Right renal cortex interstitium (tissue), 3 donors: Measurements from ENCODE around the gene PPP1R9A. TPM values are rescaled to one million over a fixed set of nuclear protein-coding genes. Genes with fewer than 3 reads are reported as not detected.
A peak's percentile ranks its signal among the peaks of the same experiment; 100 is the strongest.

Source experiments
- DNase-seq, 3 donors: peaks; one replicate each; pipeline ENCODE4 v3.0.0-alpha.2; 2013; ENCODE audit warnings: low read depth in 3 of 3, low spot score in 2 of 3
- polyA plus RNA-seq, 3 donors: library from polyadenylated mRNA; unstranded; fragments of 120-200 nt; gene quantifications; one replicate each; pipeline ENCODE4 v1.2.1, GENCODE V29; 2013; ENCODE audit not compliant: insufficient read length in 3 of 3

The PPP1R9A gene
- 10 to 100 TPM; 31.3 to 32.3 (median 31.9) TPM for polyA plus RNA-seq

DNA sequence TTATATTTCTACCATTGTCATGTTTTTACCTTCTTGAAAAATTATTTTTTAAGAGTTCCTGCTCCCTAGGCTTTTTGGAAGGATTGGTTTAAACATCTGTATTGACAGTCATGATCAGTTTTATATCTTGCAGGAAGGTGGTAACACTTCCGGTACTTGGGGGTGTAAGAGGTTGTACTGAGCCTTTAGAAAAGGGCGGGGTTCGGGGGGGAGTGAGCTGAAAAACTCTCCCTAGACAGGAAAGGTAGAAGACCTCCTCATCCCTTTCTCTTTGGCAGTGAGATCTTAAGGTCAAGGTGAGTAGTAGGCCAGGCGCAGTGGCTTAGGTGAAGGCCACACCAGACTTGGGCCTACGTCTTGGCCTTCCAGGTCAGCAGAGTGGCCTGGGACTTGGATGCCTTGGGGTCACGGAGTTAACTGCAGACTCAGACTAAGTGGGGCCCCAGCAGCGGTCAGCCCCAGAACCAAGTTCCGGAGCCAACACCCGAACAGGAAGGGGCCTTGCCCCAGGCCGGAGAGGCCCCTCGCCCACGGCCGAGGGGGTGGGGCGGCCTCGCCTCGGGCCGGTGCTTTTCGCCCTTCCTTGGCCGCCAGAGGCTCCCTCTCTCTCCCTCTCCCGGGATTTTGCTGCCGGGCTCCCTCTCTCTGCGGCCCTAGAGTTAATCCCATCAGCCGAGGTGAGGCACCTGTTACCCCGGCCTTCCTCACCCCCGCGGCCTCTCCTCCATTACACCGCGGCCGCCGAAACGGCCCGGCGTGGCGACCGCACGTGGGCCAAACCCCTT, at the start of gene PPP1R9A:
Gene PPP1R9A, plus strand, starts transcription at position 569 of the 785 bp plus-strand sequence. CDS start 2,520 bp downstream, outside the sequence.
- peak in 2 of 3 donors; percentile 34 to 51 for DNase-seq

DNA sequence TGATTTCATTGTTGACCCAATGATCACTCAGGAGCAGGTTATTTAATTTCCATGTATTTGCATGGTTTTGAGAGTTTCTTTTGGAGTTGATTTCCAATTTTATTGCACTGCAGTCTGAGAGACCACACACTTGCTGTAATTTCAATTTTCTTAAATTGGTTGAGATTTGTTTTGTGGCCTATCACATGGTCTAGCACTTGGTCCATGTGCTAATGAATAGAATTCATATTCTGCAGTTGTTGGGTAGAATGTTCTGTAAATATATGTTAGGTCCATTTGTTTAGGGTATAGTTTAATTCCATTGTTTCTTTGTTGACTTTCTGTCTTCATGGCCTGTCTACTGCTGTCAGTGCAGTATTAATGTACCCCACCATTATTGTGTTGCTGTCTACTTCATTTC, 36.3 kb upstream of the PPP1R9A start:
- DNase-seq, result no peak

DNA sequence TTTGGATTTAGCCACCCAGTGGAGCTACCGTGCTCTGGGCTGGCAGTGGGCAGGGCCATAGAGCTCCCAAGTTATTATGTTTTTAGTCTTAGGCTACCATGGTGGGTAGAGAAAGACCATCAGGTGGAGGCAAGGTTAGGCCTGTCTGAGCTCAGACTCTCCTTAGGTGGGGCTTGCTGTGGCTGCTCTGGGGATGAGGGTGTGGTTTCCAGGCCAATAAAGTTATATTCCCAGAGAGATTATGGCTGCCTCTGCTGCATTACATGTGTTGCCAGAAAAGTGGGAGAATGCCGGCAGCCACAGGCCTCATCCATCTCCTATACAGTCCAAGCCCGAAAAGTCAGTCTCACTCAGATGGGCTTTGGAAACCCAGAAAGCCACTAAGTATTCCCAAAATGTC, 34.2 kb upstream of the PPP1R9A start:
- no peak for DNase-seq

DNA sequence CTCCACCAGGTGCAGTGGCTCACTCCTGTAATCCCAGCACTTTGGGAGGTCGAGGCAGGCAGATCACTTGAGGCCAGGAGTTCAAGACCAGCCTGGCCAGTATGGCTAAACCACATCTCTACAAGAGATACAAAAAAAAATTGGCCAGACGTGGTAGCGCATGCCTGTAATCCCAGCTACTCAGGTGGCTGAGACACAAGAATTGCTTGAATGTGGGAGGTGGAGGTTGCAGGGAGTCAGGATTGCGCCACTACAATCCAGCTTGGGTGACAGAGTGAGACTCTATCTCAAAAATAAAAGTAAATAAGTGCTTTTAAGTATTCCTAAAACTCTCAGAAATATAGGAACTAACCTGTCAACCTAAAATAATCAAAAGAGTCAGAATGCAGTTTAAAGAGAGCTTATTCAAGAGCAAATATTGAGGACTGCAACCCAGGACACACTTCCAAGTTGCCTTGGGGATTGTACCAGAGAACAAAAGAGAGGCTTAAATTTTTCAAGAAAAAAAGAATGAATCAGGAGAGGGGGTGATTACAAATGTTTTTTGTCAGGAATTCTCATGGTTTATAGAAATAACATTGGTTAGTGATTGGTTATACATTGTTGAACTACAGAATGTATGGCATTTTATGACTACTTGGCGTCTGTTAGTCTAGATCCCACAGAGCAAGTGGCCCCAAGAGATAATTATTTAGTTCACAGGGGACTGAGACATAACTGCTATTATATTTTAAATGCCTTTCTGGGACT, 33.2 kb upstream of the PPP1R9A start:
- no peak for DNase-seq

DNA sequence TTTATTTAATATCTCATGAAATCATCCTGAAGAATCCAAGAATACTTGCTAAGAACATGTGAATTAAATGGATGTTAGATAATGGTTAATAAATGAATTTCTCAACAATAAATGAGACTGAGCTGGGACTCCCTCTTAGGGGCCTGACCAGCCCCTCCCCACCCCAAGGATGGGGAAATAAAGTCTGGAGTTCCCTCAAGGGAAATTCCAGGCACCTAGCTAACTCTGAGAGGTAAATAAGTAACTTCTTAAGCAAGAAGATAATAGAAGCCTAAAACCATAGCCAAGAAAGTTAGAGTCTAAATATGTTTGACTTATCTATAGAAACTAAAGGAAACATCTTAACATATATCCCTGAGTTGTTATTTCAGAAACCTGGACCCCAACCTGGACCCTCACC, 32.2 kb upstream of the PPP1R9A start:
- DNase-seq, result no peak

DNA sequence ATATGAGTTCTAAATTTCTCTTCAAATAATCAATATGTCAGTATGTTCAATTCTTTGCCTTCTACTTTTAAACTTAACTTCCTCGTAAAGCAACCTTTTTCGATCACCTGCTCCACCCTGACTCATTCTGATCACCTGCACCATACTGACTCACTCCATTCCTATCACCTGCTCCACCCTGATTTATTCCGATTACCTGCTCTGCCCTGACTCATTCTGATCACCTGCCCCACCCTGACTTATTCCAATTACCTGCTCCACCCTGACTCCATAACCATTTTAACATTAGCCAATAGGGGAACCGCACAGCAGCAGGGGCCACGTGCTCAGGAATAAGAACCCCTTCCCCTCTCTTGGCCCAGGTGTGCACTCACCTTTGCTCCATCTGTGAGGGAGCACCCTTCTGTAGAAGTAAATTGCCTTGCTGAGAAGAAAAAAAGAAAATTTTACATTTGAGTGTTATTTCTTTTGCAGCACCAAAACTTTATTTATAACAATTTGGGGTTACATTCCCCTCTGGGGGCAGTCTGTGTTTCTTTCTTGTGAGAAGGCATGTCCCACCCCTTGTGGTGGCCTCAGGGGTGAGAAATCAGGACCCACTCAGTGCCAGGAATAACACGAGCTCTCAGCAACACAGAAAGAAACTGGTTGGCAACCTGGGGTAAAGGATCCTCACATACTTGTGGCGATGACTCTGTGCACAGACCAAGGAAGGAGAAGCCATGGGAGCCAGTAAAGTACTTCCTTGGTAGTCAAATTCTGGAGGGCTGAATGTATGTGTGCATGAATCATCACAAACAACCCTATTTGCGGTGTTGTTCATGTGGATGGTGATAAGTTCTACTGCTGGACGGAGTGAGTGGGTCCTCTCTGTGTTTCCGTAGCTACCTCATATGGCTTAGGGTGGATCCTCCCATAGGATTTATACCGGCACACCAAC, 29.4 kb upstream of the PPP1R9A start:
- no peak for DNase-seq

DNA sequence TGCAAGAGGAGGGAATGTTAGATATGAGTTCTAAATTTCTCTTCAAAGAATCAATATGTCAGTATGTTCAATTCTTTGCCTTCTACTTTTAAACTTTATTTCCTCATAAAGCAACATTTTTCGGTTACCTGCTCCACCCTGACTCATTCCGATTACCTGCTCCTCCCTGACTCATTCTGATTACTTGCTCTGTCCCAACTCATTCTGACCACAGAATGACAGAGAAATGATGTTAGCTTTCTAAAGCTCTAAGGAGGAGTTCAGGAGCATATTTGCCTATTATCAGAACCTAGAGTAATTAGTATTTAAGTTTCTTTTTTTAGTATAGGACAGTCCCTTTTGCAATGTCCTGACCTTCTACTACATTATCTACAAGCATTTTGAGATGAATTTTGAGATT, 24.5 kb upstream of the PPP1R9A start:
- no peak for DNase-seq

DNA sequence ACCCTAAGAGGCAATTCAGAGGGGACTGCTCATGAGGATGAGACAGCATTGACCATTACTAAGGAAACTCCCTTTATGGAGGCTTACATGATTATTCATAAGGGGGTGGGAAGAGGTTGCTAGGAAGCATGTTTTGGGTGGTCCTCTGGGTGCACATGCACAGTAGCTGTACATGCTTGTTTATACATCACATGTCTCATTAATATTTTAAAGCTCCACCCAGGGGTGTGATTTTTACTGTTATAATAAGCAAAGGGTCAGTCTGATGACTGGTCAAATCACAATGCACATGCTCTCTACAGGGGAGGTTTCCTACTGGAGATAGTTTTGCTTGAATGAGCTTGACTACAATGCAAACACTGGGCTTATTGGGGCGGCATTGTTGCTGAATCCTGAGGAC, 23.8 kb upstream of the PPP1R9A start:
- no peak for DNase-seq

DNA sequence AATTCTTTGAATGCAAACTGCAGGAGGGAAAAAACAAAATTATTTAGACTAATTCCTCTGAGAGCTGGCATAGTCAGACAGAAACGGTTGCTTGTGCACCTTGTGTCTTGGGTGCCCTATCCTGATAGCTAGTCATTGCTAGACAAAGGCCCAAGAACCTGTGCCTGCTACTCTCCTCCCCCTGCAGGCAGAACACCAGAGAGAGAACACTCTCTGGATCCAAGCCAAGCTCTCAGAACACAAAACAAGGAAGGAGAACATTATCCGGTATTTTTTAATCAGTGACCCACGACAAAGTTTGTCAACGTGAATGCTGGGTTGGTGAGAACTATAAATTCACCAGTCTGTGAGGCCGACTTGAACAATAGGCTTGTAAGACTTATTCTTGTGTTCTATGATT, 18.8 kb upstream of the PPP1R9A start:
- DNase-seq, result peak in 1 of 3 donors; percentile 27

DNA sequence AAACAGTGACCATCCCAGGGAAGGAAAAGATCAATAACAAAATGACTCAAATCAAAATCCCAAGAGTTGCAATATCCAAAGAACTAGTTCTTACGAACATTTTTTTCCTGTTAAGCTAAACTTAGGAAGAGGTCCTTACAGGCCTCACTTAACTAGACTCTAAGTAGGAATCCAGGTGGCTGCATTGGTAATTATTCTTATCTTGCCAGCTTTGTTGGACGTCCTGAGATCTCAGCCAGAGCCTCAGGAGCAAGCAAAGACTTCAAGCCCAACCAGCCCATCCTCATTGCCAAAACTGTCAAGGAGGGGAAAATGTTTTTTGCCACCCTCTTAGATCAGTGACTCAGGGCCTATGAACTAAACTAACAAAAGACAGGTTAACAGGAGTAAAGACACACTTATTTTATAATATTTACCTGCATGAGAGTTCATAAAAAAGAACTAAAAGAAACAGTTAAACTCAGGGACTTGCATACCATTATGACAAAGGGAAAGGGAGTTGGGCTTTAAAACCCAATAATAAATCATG, 18.3 kb upstream of the PPP1R9A start:
- DNase-seq, result no peak

DNA sequence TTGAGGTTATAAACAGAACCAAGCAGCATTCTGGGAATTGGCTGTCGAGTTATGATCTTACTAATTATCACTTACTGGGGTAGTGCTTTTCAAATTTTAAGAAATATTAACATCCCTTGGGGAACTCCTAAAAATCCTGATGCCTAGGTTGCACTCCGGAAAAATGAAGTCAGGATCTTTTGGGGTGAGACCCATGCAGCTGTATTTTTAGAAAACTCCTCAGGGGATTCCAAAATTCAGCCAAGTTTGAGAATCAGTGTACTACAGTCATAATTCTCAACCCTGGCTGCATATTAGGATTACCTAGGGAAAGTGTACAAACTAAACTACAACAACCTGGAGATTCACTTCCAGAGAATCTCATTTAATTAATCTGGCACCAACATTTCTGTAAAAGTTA, 17.2 kb upstream of the PPP1R9A start:
- DNase-seq, result no peak

DNA sequence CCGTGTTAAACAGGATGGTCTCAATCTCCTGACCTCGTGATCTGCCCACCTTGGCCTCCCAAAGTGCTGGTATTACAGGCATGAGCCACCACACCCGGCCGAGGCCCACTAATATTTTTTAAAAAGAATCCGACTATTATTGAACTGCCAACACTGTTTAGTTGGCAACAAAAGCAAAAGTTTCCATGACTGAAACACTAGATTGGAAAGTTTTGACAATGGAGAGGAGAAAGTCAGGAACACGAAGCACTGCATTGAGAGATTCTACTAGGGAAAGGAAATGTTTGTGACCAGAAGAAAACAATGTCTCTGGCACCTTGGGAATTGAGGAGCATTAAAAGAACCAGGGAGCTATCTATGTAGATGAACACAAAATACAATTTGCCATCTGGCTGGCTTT, 13.7 kb upstream of the PPP1R9A start:
- no peak for DNase-seq

DNA sequence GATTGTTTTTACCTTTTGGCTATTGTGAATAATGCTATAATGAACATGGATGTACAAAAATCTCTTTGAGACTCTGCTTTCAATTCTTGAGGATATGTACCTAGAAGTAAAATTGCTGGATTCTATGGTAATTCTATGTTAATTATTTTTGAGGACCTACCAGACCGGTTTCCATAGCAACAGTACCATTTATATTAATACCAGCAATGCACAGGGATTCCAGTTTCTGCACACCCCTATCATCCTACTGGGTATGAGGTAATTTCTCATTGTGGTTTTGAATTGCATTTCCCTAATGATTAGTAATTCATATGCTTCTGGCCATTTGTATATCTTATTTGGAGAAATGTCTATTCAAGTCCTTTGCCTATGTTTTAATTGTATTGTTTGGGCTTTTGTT, 9.9 kb upstream of the PPP1R9A start:
- no peak for DNase-seq

DNA sequence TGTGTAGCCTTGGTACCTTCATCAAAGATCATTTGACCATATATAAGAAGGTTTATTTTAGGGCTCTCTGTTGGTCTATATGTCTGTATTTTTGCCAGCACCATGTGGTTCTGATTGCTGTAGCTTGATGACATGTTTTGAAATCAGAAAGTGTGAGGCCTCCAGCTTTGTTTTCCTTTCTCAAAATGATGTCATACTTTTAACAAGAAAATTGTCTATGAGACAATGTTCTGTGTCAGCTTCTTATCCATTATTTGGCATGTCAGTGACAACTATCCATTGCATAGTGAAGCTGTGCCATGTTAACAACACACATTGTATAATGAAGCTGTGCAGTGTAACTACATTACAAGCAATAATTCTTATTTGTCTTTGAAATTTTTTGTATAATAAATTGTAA, 9.1 kb upstream of the PPP1R9A start:
- no peak for DNase-seq

DNA sequence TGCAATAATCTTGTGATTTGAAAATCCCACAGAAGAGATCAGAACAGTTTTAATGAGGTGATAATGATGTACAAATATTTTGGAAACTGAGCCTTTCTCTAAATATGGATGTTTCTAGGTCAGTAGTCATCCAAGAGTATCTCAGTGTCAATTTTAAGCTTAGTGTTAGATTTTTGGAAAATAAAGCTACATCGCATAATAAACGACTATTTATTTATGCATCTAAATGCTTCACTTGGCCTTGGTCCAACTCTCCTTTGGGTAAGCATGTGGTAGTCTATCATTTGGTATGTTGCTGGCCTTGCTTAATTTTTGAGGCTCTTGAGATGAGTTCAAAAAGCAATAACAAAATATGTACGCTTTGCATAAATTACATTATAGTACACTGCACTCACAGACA, 5.4 kb upstream of the PPP1R9A start:
- DNase-seq, result no peak

DNA sequence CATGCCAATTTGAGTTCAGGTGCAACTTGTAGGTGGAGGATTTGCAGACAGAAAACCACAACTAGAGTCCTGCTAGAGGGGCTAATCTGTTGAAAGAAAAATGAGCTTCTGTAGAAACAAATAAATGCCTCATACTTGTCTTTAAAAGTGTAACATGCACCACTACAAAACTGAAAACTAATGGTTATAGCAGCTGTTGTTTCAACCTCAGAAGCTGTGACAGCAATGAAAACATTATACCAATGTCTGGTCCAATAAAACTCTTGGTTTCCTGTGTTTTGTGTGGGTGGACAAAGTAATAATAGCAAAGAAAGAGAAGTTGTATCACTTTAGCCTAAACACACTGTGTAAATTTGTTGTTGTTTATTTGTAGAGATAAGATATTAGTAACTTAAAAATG, 3.4 kb upstream of the PPP1R9A start:
- no peak for DNase-seq

DNA sequence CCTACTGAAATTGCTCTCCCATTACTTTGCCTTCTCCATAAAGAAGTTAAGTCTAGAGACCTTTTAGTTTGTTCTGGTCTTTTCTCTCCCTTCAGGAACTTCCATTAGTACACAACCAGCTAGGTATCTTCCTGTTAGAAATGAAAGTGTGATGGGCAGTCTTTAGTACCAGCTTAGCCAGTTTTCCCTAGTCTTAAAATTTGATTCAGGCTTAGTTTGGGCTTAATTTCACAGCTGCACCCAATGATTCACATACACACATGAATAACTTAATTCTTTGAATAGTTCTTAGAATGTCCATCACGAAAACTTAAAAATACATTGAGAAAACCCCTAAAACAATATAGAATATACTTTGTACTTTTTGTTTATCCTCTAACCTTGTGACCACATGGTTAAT, 2.4 kb upstream of the PPP1R9A start:
- DNase-seq, result no peak

DNA sequence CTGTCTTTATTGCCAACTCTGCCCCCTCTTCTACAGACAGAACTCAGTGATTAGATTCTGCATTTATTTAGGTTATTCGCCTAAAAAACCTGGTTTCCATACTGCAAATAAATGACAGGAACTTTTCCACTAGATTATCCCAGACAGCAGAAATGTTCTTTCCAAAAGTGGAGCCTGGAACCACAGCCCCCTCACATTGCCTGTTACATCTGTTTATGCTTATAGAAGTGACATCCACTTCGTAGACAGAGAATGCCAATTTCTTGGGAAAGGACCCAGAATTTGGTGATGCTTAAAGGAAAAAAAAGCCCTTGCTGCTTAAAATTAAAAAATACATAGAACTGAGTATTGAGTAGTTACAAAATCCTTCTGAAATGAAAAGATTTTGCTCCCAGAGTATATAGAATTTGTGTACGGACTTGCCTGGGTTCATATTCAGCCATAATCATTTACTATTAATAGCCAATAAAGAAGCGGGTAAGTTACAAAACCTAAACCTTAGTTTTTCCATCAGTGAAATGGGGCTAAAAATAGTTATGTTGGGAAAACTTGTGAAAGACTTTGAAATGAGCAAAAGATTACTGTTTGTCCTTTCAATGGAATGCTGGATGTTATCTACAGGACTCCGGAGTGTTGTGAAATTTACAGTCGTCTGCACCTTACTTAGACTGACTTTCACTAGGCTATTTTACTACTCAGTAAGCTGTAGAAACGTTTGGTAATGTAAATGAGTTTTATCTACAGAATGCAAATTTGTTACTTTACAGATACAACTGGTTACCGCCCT, 1.1 kb upstream of the PPP1R9A start:
- no peak for DNase-seq

DNA sequence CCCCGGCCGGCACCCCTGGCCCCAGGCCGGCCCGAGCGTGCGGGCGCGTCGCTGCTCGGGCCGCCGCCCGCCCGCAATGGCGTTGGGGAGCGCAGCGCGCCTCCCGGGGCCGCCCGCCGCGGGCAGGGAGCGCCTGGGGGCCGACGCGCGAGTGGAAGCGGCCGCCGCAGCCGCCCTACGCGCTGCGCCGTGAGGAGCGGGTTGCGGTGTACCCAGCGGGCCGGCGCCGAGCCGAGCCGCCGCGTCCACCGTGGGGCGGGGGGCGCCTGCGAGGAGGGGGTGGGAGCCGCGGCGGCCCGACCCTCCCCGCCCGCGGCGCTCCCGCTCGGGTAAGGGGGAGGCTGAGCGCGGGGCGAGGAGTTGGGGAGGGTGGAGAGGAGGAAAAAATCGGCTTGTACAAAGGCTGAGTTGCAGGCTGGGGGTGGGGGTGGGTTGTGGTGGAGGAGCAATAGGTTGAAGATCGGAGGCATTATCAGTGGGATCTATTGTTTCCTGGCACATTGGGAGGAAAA, 473 bp downstream of the PPP1R9A start:
- DNase-seq, result peak in 1 of 3 donors; percentile 51
